IMR-90 (cell line): ENCODE results near the gene NR5A2. TPM values are rescaled to one million over a fixed set of nuclear protein-coding genes. Genes with fewer than 3 reads are reported as not detected.
A peak's percentile ranks its signal among the peaks of the same experiment; 100 is the strongest.

Experiments
- ATAC-seq: fragments of 200-7000 bp; cut with Tn5 transposase; 2 replicates; pipeline ENCODE4 v1.9.1; 2020; ENCODE audit warnings: low read depth, mild to moderate bottlenecking, moderate library complexity
- BruUV-seq: library from RNA; stranded (reverse); fragments of 400-500 nt; replicated peaks from 2 replicates; lab custom pipeline; 2021; lab: Mats Ljungman, UMichigan
- CTCF ChIA-PET: fragments of 300-600 bp; formaldehyde crosslinking; extraction: SDS; loops from one replicate; lab custom pipeline; 2021; ENCODE audit warnings: antibody characterized with exemption; lab: Yijun Ruan, JAX
- POLR2A ChIA-PET: fragments of 300-600 bp; sonication (Branson Sonifier 250); formaldehyde crosslinking; loops from one replicate; lab custom pipeline; 2022; ENCODE audit warnings: antibody characterized with exemption; ENCODE audit not compliant: unreplicated experiment; lab: Charles Lee
- DNase-seq: peaks from one replicate; pipeline ENCODE4 v3.0.0; 2013
- H2AFZ ChIP-seq: replicated peaks from 2 replicates; pipeline ENCODE3; 2013; ENCODE audit warnings: low read length, mild to moderate bottlenecking; ENCODE audit not compliant: poor library complexity
- H2AK5ac ChIP-seq: 2 replicates; pipeline ENCODE4 v1.6.1; 2013; ENCODE audit warnings: low read depth, low read length, inconsistent platforms
- H2AK9ac ChIP-seq: replicated peaks from 2 replicates; pipeline ENCODE3; 2013; ENCODE audit warnings: mild to moderate bottlenecking, low read depth, low read length, moderate library complexity; ENCODE audit not compliant: poor library complexity
- H2BK120ac ChIP-seq: 2 replicates; pipeline ENCODE4 v1.6.1; 2013; ENCODE audit warnings: low read depth, low read length, inconsistent platforms
- H2BK15ac ChIP-seq: 3 replicates; pipeline ENCODE4 v1.6.1; 2013; ENCODE audit warnings: low read depth, low read length, inconsistent platforms
- H2BK20ac ChIP-seq: 2 replicates; pipeline ENCODE4 v1.6.1; 2013; ENCODE audit warnings: low read depth, mild to moderate bottlenecking, inconsistent platforms, low read length, moderate library complexity
- H2BK5ac ChIP-seq: 2 replicates; pipeline ENCODE4 v1.6.1; 2013; ENCODE audit warnings: mild to moderate bottlenecking, low read depth, low read length, inconsistent platforms; ENCODE audit not compliant: poor library complexity, severe bottlenecking
- H3K14ac ChIP-seq: replicated peaks from 2 replicates; pipeline ENCODE4 v1.6.1; 2013; ENCODE audit warnings: low read depth, low read length, inconsistent platforms
- H3K18ac ChIP-seq: 2 replicates; pipeline ENCODE4 v1.6.1; 2013; ENCODE audit warnings: low read depth, low read length, control low read depth
- H3K23ac ChIP-seq: 2 replicates; pipeline ENCODE4 v1.6.1; 2013; ENCODE audit warnings: low read depth, low read length, inconsistent platforms
- H3K27ac ChIP-seq: 2 replicates; pipeline ENCODE4 v1.5.1; 2013; ENCODE audit warnings: mild to moderate bottlenecking, control low read depth, low read length; ENCODE audit not compliant: insufficient read depth
- H3K27me3 ChIP-seq: 2 replicates; pipeline ENCODE4 v1.6.1; 2013; ENCODE audit warnings: low read length; ENCODE audit not compliant: control insufficient read depth, insufficient read depth
- H3K36me3 ChIP-seq: 2 replicates; pipeline ENCODE4 v1.6.1; 2013; ENCODE audit warnings: low read length, mixed read lengths; ENCODE audit not compliant: control insufficient read depth, insufficient read depth
- H3K4ac ChIP-seq: 2 replicates; pipeline ENCODE4 v1.6.1; 2013; ENCODE audit warnings: low read depth, low read length, inconsistent platforms
- H3K4me1 ChIP-seq: 2 replicates; pipeline ENCODE4 v1.6.1; 2013; ENCODE audit warnings: low read length, mixed read lengths; ENCODE audit not compliant: control insufficient read depth, insufficient read depth
- H3K4me2 ChIP-seq: 2 replicates; pipeline ENCODE4 v1.6.1; 2013; ENCODE audit warnings: low read depth, mild to moderate bottlenecking, control low read depth, low read length, moderate library complexity
- H3K4me3 ChIP-seq: 2 replicates; pipeline ENCODE4 v1.5.1; 2013; ENCODE audit warnings: low read depth, mild to moderate bottlenecking, control low read depth, low read length, moderate library complexity; ENCODE audit not compliant: insufficient read depth
- H3K56ac ChIP-seq: 2 replicates; pipeline ENCODE4 v1.6.1; 2013; ENCODE audit warnings: low read length, inconsistent platforms; ENCODE audit not compliant: insufficient read depth; ENCODE audit errors: extremely low read depth
- H3K79me1 ChIP-seq, 2 experiments: 2 replicates each; pipeline ENCODE4 v1.6.1; 2013; ENCODE audit warnings: low read length in 2 of 2, inconsistent platforms in 1 of 2, low read depth in 1 of 2
- H3K9ac ChIP-seq: 2 replicates; pipeline ENCODE4 v1.6.1; 2013; ENCODE audit warnings: low read depth, low read length, control low read depth
- H3K9me1 ChIP-seq: 2 replicates; pipeline ENCODE4 v1.6.1; 2013; ENCODE audit warnings: low read length, inconsistent platforms; ENCODE audit not compliant: insufficient read depth
- H3K9me3 ChIP-seq: 2 replicates; pipeline ENCODE4 v1.6.1; 2013; ENCODE audit warnings: low read length; ENCODE audit not compliant: control insufficient read depth, insufficient read depth
- H4K20me1 ChIP-seq: 2 replicates; pipeline ENCODE4 v1.6.1; 2013; ENCODE audit warnings: low read length, inconsistent platforms; ENCODE audit not compliant: insufficient read depth
- H4K5ac ChIP-seq: 2 replicates; pipeline ENCODE4 v1.6.1; 2013; ENCODE audit warnings: mild to moderate bottlenecking, low read depth, low read length, control low read depth
- H4K8ac ChIP-seq, 2 experiments: 2 replicates each; pipeline ENCODE4 v1.6.1; 2013; ENCODE audit warnings: low read depth in 2 of 2, low read length in 2 of 2, control low read depth in 1 of 2, inconsistent platforms in 1 of 2
- H4K91ac ChIP-seq: 2 replicates; pipeline ENCODE4 v1.6.1; 2013; ENCODE audit warnings: low read depth, low read length, inconsistent platforms; ENCODE audit not compliant: insufficient read depth
- CHD1 ChIP-seq: IDR thresholded peaks from 2 replicates; pipeline ENCODE4 v1.6.1; 2012; ENCODE audit warnings: low read depth, low read length, improper control_type of control experiment
- CTCF ChIP-seq: conservative IDR thresholded peaks from 2 replicates; pipeline ENCODE4 v1.5.1; 2012; ENCODE audit warnings: mild to moderate bottlenecking, low read depth, low read length, improper control_type of control experiment
- ELK1 ChIP-seq: fragments of 150-350 bp; IDR thresholded peaks from 2 replicates; pipeline ENCODE4 v1.6.1; 2016; ENCODE audit warnings: low read depth, mild to moderate bottlenecking, low read length, moderate library complexity, borderline replicate concordance
- FOS ChIP-seq: fragments of 150-350 bp; IDR thresholded peaks from 2 replicates; pipeline ENCODE4 v1.6.1; 2016; ENCODE audit warnings: low read depth, low read length
- MAFK ChIP-seq: IDR thresholded peaks from 2 replicates; pipeline ENCODE4 v1.6.1; 2012; ENCODE audit warnings: low read depth, low read length, improper control_type of control experiment
- MAZ ChIP-seq: IDR thresholded peaks from 2 replicates; pipeline ENCODE4 v1.6.1; 2012; ENCODE audit warnings: low read depth, mild to moderate bottlenecking, low read length, improper control_type of control experiment, moderate library complexity, borderline replicate concordance
- NFE2L2 ChIP-seq: fragments of 150-350 bp; IDR thresholded peaks from 2 replicates; pipeline ENCODE4 v1.6.1; 2016; ENCODE audit warnings: low read depth, mild to moderate bottlenecking, low read length
- POLR2A ChIP-seq: IDR thresholded peaks from 2 replicates; pipeline ENCODE4 v1.6.1; 2012; ENCODE audit warnings: mild to moderate bottlenecking, low read depth, low read length
- RAD21 ChIP-seq: IDR thresholded peaks from 2 replicates; pipeline ENCODE4 v1.6.1; 2012; ENCODE audit warnings: low read length, improper control_type of control experiment
- RCOR1 ChIP-seq: IDR thresholded peaks from 2 replicates; pipeline ENCODE4 v1.6.1; 2012; ENCODE audit warnings: mild to moderate bottlenecking, low read length, improper control_type of control experiment; ENCODE audit not compliant: insufficient replicate concordance
- RFX5 ChIP-seq: IDR thresholded peaks from 2 replicates; pipeline ENCODE4 v1.8.0; 2012; ENCODE audit warnings: low read depth, mild to moderate bottlenecking, low read length, moderate library complexity
- SMC3 ChIP-seq: fragments of 150-350 bp; IDR thresholded peaks from 2 replicates; pipeline ENCODE4 v1.6.1; 2016; ENCODE audit warnings: low read depth, mild to moderate bottlenecking, antibody characterized with exemption, low read length, moderate library complexity
- WGBS, 2 experiments: methylation state at CpG; one replicate each; pipeline versions ENCODE4 v1.1.5 to v1.1.7; 2013; ENCODE audit warnings: missing lambda C conversion rate in 2 of 2; ENCODE audit not compliant: insufficient read length in 1 of 2; ENCODE audit errors: extremely low coverage in 2 of 2; 5-methylcytosine and 5-hydroxymethylcytosine counted together
- dilution Hi-C: fragments of 300-500 bp; cut with HindIII; formaldehyde crosslinking; loops from one replicate; pipeline ENCODE4 v1.14.3; 2018; ENCODE audit warnings: low sequenced_read_pairs; ENCODE audit not compliant: unreplicated experiment
- in situ Hi-C: fragments of 300-500 bp; cut with MboI; formaldehyde crosslinking; loops from 3 replicates; pipeline ENCODE4 v1.14.3; 2019; ENCODE audit warnings: low sequenced_read_pairs, inconsistent platforms, mixed read lengths
- intact Hi-C: fragments of 100-400 bp; cut with micrococcal nuclease; formaldehyde crosslinking; loops from 2 replicates; pipeline ENCODE4 v1.10.0; 2022
- polyA plus RNA-seq, 3 experiments: library from polyadenylated mRNA; depleted of rRNA; stranded (reverse); fragments of >200 nt; gene quantifications; 2 replicates each; pipeline ENCODE4 v1.2.3, GENCODE V29; 2012; ENCODE audit warnings: low replicate concordance in 1 of 3
- total RNA-seq: library from RNA; depleted of rRNA; stranded (reverse); fragments of >200 nt; gene quantifications from 2 replicates; pipeline ENCODE4 v1.2.3, GENCODE V29; 2012
- TF ChIP-seq, protein P1 (sequence below): fragments of 150-350 bp; IDR thresholded peaks from 2 replicates; pipeline ENCODE4 v1.6.1; 2017; ENCODE audit warnings: mild to moderate bottlenecking, antibody characterized with exemption, low read length, low read depth

Gene NR5A2
- total and polyA plus RNA-seq, 2 of the 4 experiments (the other 2 are of a cell fraction): 0.03 to 0.18 TPM

GRCh38 chr1:200042552-200043335 is 15.2 kb downstream of the NR5A2 start:
- H4K5ac ChIP-seq: no peak overlapping the region
- H3K4me1 ChIP-seq: peaks cover 2% of the 10 kb centered on the region; the same call in 1 of the 2 replicates
- CTCF ChIA-PET: no interaction called here
- POLR2A ChIA-PET: no interaction called here
- peaks cover 4% of the 10 kb centered on the region; the same call in 1 of the 2 replicates for H3K9me3 ChIP-seq
- in situ Hi-C loops: no loop called here
- no peak overlapping the region for H2BK5ac ChIP-seq
- no peak overlapping the region for H3K9ac ChIP-seq
- H2BK15ac ChIP-seq: no peak overlapping the region
- H3K79me1 ChIP-seq: no peaks in the 10 kb centered on the region
- 5% methylated on average over 13 of the region's 48 CpGs; no CpG with 5 or more reads in 1 of the 2 experiments for WGBS, 2 experiments
- peak overlapping the region; percentile 56 for H3K4me3 ChIP-seq
- BruUV-seq: no TSS peak
- intact Hi-C loops: no loop called here
- no peak overlapping the region for H2BK20ac ChIP-seq
- DNase-seq (no peak), ATAC-seq (no peak)
- no peak overlapping the region for H2BK120ac ChIP-seq
- no peak overlapping the region for H2AK9ac ChIP-seq
- dilution Hi-C loops: no loop called here
- H3K14ac ChIP-seq: no peak overlapping the region; the same call in 1 of the 2 replicates
- no peak overlapping the region for H2AK5ac ChIP-seq
- peak overlapping the region; percentile 72 for H2AFZ ChIP-seq
- no peaks in the 10 kb centered on the region for H3K9me1 ChIP-seq
- H3K27me3 ChIP-seq: peaks cover 58% of the 10 kb centered on the region
- H3K36me3 ChIP-seq: no peaks in the 10 kb centered on the region
- H4K20me1 ChIP-seq: peaks cover 6% of the 10 kb centered on the region; the same call in 1 of the 2 replicates
- TF ChIP-seq ELK1: no peak
- no peak for TF ChIP-seq CHD1
- TF ChIP-seq RCOR1: no peak
- no peak for TF ChIP-seq MAZ
- TF ChIP-seq FOS: no peak
- no peak for TF ChIP-seq NFE2L2
- no peak for TF ChIP-seq SMC3
- no peak for TF ChIP-seq CTCF
- TF ChIP-seq, protein P1, sequence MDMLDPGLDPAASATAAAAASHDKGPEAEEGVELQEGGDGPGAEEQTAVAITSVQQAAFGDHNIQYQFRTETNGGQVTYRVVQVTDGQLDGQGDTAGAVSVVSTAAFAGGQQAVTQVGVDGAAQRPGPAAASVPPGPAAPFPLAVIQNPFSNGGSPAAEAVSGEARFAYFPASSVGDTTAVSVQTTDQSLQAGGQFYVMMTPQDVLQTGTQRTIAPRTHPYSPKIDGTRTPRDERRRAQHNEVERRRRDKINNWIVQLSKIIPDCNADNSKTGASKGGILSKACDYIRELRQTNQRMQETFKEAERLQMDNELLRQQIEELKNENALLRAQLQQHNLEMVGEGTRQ: no peak
- TF ChIP-seq RAD21: no peak
- no peak for TF ChIP-seq RFX5
- no peak for TF ChIP-seq POLR2A
- no peak for TF ChIP-seq MAFK
- no peak overlapping the region for H3K23ac ChIP-seq
- peak overlapping the region; percentile 97 for H3K4me2 ChIP-seq
- no peak overlapping the region for H3K4ac ChIP-seq
- H3K56ac ChIP-seq: no peak overlapping the region
- no peak overlapping the region for H4K91ac ChIP-seq
- no peak overlapping the region for H3K18ac ChIP-seq
- H4K8ac ChIP-seq: no peak overlapping the region
- no peak overlapping the region for H3K27ac ChIP-seq
